PFSK-1 (cell line): ENCODE measurements around the gene SPAG9.

ENCODE experiments used
- FOXP2 ChIP-seq: optimal IDR thresholded peaks from 2 replicates; pipeline ENCODE3; 2011; ENCODE audit warnings: borderline replicate concordance, control low read depth, inconsistent platforms; ENCODE audit not compliant: insufficient read depth; ENCODE audit errors: extremely low read length, extremely low read depth
- POLR2AphosphoS5 ChIP-seq: IDR thresholded peaks from 2 replicates; pipeline ENCODE4 v1.6.1; 2012; ENCODE audit warnings: low read depth, mild to moderate bottlenecking, control low read depth, low read length, moderate library complexity
- SIN3A ChIP-seq: IDR thresholded peaks from 2 replicates; pipeline ENCODE4 v1.6.1; 2012; ENCODE audit warnings: mild to moderate bottlenecking, low read length, moderate library complexity, borderline replicate concordance; ENCODE audit not compliant: insufficient read depth
- TAF1 ChIP-seq: IDR thresholded peaks from 2 replicates; pipeline ENCODE4 v1.6.1; 2012; ENCODE audit warnings: low read length, control low read depth, borderline replicate concordance; ENCODE audit not compliant: insufficient read depth
- TF ChIP-seq, protein P1 (sequence below), 2 experiments: IDR thresholded peaks; 2 replicates each; pipeline versions ENCODE4 v1.6.1 to v1.8.0; 2011 to 2012; ENCODE audit warnings: low read depth in 2 of 2, low read length in 2 of 2, control low read depth in 1 of 2, inconsistent platforms in 1 of 2, mild to moderate bottlenecking in 1 of 2, moderate library complexity in 1 of 2; ENCODE audit not compliant: insufficient read depth in 1 of 2

DNA sequence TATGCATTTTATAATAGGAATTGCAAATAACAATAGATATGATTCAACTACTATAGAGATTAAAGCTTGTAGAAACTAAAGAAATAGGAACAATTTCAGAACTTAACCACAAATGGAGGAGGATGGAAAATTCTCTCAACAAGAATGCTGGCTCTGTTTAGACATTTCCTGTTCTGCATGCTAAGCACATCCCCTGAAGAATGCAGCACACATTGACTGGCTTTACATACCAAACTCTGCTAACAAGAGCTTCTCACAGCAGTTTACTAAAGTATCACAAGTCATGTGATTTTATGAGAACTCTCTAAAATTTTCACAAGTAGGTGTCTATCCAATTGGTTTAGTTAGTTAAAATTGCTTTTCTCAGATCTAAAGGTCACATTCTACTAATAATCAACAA lies 85.2 kb downstream of the SPAG9 start:
- TF ChIP-seq POLR2AphosphoS5 (no peak), SIN3A (no peak), TAF1 (no peak), FOXP2 (no peak)
- TF ChIP-seq, protein P1, sequence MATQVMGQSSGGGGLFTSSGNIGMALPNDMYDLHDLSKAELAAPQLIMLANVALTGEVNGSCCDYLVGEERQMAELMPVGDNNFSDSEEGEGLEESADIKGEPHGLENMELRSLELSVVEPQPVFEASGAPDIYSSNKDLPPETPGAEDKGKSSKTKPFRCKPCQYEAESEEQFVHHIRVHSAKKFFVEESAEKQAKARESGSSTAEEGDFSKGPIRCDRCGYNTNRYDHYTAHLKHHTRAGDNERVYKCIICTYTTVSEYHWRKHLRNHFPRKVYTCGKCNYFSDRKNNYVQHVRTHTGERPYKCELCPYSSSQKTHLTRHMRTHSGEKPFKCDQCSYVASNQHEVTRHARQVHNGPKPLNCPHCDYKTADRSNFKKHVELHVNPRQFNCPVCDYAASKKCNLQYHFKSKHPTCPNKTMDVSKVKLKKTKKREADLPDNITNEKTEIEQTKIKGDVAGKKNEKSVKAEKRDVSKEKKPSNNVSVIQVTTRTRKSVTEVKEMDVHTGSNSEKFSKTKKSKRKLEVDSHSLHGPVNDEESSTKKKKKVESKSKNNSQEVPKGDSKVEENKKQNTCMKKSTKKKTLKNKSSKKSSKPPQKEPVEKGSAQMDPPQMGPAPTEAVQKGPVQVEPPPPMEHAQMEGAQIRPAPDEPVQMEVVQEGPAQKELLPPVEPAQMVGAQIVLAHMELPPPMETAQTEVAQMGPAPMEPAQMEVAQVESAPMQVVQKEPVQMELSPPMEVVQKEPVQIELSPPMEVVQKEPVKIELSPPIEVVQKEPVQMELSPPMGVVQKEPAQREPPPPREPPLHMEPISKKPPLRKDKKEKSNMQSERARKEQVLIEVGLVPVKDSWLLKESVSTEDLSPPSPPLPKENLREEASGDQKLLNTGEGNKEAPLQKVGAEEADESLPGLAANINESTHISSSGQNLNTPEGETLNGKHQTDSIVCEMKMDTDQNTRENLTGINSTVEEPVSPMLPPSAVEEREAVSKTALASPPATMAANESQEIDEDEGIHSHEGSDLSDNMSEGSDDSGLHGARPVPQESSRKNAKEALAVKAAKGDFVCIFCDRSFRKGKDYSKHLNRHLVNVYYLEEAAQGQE (IDR thresholded peaks at IDR 0.05; ENCODE audit: insufficient read depth in 1 of 2, low read depth in 2 of 2, low read length in 2 of 2): no peak
